GM19372 (cell line): Measurements from ENCODE around the gene NCBP3.

Experiments
- ATAC-seq: cut with Tn5 transposase; IDR thresholded peaks from one replicate; pipeline ENCODE4 v1.9.1; 2021; ENCODE audit warnings: mild to moderate bottlenecking, low read depth, moderate library complexity; ENCODE audit not compliant: unreplicated experiment

Gene NCBP3

GRCh38 chr17:3762922-3763776 is 82.9 kb downstream of the NCBP3 start:
- no peak for ATAC-seq

- no peak for ATAC-seq
These were observed 84.1 kb downstream of the NCBP3 start for GRCh38 chr17:3761918-3762380.

GRCh38 chr17:3761036-3761917 is 84.8 kb downstream of the NCBP3 start:
- ATAC-seq: no peak

GRCh38 chr17:3759597-3760216 is 86.3 kb downstream of the NCBP3 start:
- ATAC-seq: no peak

DNA sequence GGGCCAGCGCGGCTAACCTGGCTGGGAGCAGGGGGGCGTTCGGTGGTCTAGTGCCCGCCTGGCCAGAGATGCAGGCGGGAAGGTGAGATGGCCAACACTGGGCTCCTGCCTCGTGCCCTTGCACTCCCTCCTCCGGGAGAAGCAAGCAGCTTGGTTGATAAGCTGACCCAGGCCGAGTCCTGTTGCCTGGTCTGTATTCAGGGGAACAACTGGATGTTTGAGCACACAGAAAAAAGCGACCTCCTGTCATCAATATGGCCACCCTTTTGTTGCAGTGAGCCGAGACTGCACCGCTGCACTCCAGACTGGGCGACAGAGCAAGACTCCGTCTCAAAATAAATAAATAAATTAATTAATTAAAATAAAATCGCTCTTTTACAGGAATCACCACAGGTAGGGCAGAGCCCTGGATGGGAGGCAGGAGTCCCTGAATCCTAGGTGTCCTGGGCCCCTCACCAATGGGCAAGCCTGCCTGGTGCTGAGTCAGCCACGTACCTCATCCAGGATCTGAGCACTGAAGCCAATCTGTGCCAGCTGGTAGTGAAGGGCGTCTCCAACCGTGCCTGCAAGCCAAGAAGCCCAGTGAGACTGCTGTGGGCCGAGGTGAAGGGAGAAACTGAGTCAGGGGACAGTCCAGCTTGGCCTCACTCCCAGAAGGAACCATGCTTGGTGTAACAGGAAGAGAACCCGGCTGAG is 90.6 kb downstream of the NCBP3 start:
- no peak for ATAC-seq

- no peak for ATAC-seq
These were observed 91.3 kb downstream of the NCBP3 start for GRCh38 chr17:3754458-3755334.

DNA sequence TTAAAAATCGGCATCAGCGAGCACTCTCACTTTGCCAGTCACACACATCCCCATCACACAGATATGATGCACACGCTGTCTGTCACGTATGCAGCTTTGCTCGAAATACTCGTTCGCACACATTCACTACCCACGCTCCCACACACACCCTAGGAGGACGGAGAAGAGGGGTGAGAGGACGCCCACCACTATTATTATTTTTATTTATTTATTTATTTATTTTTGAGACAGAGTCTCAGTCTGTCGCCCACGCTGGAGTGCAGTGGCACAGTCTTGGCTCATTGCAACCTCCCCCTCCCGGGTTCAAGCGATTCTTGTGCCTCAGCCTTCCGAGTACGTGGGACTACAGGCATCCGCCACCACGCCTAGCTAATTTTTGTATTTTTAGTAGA is 92.0 kb downstream of the NCBP3 start:
- no peak for ATAC-seq

GRCh38 chr17:3753624-3754023 is 92.4 kb downstream of the NCBP3 start:
- no peak for ATAC-seq
